OCI-LY7 (cell line): ENCODE measurements around the gene MICALL2. TPM values are rescaled to one million over a fixed set of nuclear protein-coding genes. Genes with fewer than 3 reads are reported as not detected.

Source experiments
- BruUV-seq: library from RNA; stranded (reverse); fragments of 400-500 nt; replicated peaks from 2 replicates; lab custom pipeline; 2021; lab: Mats Ljungman, UMichigan
- CTCF ChIA-PET: fragments of 300-600 bp; sonication (Branson Sonifier 250); formaldehyde crosslinking; loops from one replicate; lab custom pipeline; 2022; ENCODE audit warnings: antibody characterized with exemption; ENCODE audit not compliant: unreplicated experiment; lab: Charles Lee
- POLR2A ChIA-PET: fragments of 300-600 bp; sonication (Branson Sonifier 250); formaldehyde crosslinking; loops from one replicate; lab custom pipeline; 2022; ENCODE audit warnings: antibody characterized with exemption; lab: Charles Lee
- DNase-seq: peaks from one replicate; pipeline ENCODE4 v3.0.0-alpha.2; 2015; ENCODE audit warnings: low spot score
- H2AFZ ChIP-seq: fragments of 200-600 bp; sonication (generic), shearing (Covaris generic); 2 replicates; pipeline ENCODE4 v1.6.1; 2014; ENCODE audit warnings: mild to moderate bottlenecking, antibody characterized with exemption, low read length, moderate library complexity
- H3K27ac ChIP-seq: fragments of 200-600 bp; sonication (generic); 2 replicates; pipeline ENCODE4 v1.5.1; 2014; ENCODE audit warnings: mixed run types, low read depth, mild to moderate bottlenecking, moderate library complexity, low read length, inconsistent platforms; ENCODE audit not compliant: poor library complexity, severe bottlenecking
- H3K36me3 ChIP-seq: fragments of 200-600 bp; sonication (generic); 2 replicates; pipeline ENCODE4 v1.6.1; 2014; ENCODE audit warnings: mild to moderate bottlenecking, antibody characterized with exemption, low read length, moderate library complexity, mixed read lengths; ENCODE audit not compliant: insufficient read depth
- H3K4me1 ChIP-seq: fragments of 200-600 bp; sonication (generic); 2 replicates; pipeline ENCODE4 v1.5.1; 2014; ENCODE audit warnings: mild to moderate bottlenecking, low read length; ENCODE audit not compliant: insufficient read depth, poor library complexity, severe bottlenecking
- H3K4me2 ChIP-seq: fragments of 200-600 bp; sonication (generic); 2 replicates; pipeline ENCODE4 v1.6.1; 2014; ENCODE audit warnings: mild to moderate bottlenecking, low read length
- H3K4me3 ChIP-seq: fragments of 200-600 bp; sonication (generic); 2 replicates; pipeline ENCODE4 v1.5.1; 2014; ENCODE audit warnings: mild to moderate bottlenecking, low read depth, low read length; ENCODE audit not compliant: poor library complexity, severe bottlenecking
- H3K79me2 ChIP-seq: fragments of 200-600 bp; sonication (generic); 2 replicates; pipeline ENCODE4 v1.6.1; 2016; ENCODE audit warnings: low read depth, mild to moderate bottlenecking, low read length, moderate library complexity, mixed read lengths; ENCODE audit not compliant: insufficient read depth
- H3K9me2 ChIP-seq: fragments of 200-600 bp; sonication (generic); 2 replicates; pipeline ENCODE4 v1.6.1; 2016; ENCODE audit warnings: mild to moderate bottlenecking, low read length, mixed read lengths; ENCODE audit not compliant: insufficient read depth
- H3K9me3 ChIP-seq: fragments of 200-600 bp; sonication (generic); 2 replicates; pipeline ENCODE4 v1.6.1; 2014; ENCODE audit warnings: mild to moderate bottlenecking, mixed run types, low read length, mixed read lengths
- H4K20me1 ChIP-seq: fragments of 200-600 bp; sonication (generic); 2 replicates; pipeline ENCODE4 v1.6.1; 2014; ENCODE audit warnings: mild to moderate bottlenecking, antibody characterized with exemption, low read length, moderate library complexity, mixed read lengths; ENCODE audit not compliant: insufficient read depth
- EZH2phosphoT487 ChIP-seq: fragments of 200-600 bp; sonication (generic); IDR thresholded peaks from 2 replicates; pipeline ENCODE4 v1.6.1; 2018; ENCODE audit warnings: low read depth, borderline replicate concordance, mild to moderate bottlenecking, mixed run types, antibody characterized with exemption, low read length, moderate library complexity, mixed read lengths
- intact Hi-C: fragments of 100-400 bp; cut with micrococcal nuclease; formaldehyde crosslinking; loops from one replicate; pipeline ENCODE4 v1.10.0; 2022; ENCODE audit not compliant: unreplicated experiment
- total RNA-seq, 2 experiments: library from RNA; depleted of rRNA in 1 of 2; stranded (reverse); fragments of >200 nt in 1 of 2; shearing (Covaris generic) in 1 of 2; gene quantifications; 2 replicates each; pipeline ENCODE4 v1.2.3, GENCODE V29; 2014 to 2022
- TF ChIP-seq, protein P1 (sequence below): fragments of 200-600 bp; sonication (generic); conservative IDR thresholded peaks from 2 replicates; pipeline ENCODE4 v1.5.1; 2014; ENCODE audit warnings: mild to moderate bottlenecking, antibody characterized with exemption, low read length, moderate library complexity, mixed read lengths

Gene MICALL2
- total RNA-seq, 2 experiments from 2014 or later: 1.4 to 4.5 TPM

DNA sequence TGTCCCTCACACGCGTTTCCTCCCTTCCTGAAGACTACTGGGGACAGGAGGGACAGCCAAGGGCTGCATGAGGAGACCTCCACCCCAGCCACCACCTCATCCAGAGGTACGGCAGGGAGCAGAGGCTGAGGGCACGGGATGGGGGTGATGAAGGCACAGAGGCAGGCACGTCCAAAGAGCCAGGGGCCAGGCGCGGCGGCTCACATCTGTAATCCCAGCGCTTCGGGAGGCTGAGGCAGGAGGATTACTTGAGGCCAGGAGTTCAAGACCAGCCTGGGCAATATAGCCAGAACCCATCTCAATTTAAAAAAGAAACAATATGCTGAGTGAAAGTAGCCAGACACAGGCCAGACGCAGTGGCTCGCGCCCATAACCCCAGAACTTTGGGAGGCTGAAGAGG, 3.3 kb downstream of the MICALL2 start:
- no TSS peak for BruUV-seq
- Histone ChIP-seq H3K9me3 (no peaks in the 10 kb centered on the region), H4K20me1 (no peaks in the 10 kb centered on the region), H3K4me1 (peaks cover 20% of the 10 kb centered on the region), H3K4me2 (no peak overlapping the region), H3K79me2 (no peaks in the 10 kb centered on the region), H2AFZ (no peak overlapping the region), H3K4me3 (no peak overlapping the region), H3K27ac (no peak overlapping the region), H3K9me2 (no peaks in the 10 kb centered on the region), H3K36me3 (no peaks in the 10 kb centered on the region)
- ChIA-PET POLR2A (no interaction called here), CTCF (no interaction called here)
- no peak for DNase-seq
- no peak for TF ChIP-seq EZH2phosphoT487
- TF ChIP-seq, protein P1, sequence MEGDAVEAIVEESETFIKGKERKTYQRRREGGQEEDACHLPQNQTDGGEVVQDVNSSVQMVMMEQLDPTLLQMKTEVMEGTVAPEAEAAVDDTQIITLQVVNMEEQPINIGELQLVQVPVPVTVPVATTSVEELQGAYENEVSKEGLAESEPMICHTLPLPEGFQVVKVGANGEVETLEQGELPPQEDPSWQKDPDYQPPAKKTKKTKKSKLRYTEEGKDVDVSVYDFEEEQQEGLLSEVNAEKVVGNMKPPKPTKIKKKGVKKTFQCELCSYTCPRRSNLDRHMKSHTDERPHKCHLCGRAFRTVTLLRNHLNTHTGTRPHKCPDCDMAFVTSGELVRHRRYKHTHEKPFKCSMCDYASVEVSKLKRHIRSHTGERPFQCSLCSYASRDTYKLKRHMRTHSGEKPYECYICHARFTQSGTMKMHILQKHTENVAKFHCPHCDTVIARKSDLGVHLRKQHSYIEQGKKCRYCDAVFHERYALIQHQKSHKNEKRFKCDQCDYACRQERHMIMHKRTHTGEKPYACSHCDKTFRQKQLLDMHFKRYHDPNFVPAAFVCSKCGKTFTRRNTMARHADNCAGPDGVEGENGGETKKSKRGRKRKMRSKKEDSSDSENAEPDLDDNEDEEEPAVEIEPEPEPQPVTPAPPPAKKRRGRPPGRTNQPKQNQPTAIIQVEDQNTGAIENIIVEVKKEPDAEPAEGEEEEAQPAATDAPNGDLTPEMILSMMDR: no peak
- intact Hi-C loops: no loop called here

DNA sequence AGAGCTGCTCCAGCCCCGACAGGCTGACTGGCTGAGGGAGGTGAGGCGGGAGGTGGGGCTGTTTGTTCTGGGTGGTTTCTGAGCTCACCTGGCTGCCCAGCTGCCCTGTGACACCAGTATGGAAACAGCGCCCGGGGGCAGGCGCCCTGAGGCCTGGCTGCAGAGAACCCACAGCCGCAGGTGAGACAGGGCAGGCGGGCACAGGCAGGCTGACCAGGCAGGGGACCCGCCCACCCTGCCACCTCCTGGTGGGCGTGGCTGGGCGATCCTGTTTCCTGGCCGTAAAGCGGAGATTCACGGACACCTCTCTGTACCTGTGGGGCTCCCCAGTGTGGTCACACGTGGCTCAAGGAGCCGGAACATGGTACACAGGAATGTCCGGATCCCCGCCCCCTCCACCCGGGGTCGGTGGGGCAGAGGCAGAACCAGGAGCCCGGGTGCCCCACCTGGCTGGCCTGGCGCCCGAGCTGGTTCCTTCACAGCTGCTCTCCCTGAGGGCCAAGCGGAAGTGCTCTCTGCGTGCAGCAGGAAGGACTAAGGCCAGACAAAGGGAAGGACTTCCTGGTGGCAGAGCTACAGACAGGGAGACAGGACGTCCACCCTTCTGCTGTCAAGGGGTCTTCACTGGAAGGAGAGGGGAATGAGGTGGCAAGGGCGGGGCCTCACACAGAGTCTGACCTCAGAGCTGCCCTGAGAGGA, 3.9 kb downstream of the MICALL2 start:
- intact Hi-C loops: no loop called here
- ChIA-PET CTCF (interaction anchor here (0.6 kb wide), 1 partner anchor 14 kb away, joined by 3 read pairs; no protein-coding TSS in a partner anchor), POLR2A (no interaction called here)
- Histone ChIP-seq H3K4me2 (no peak overlapping the region), H3K27ac (no peak overlapping the region), H3K4me3 (no peak overlapping the region), H4K20me1 (no peaks in the 10 kb centered on the region), H3K9me3 (no peaks in the 10 kb centered on the region), H3K4me1 (peaks cover 20% of the 10 kb centered on the region), H3K36me3 (no peaks in the 10 kb centered on the region), H3K79me2 (no peaks in the 10 kb centered on the region), H2AFZ (no peak overlapping the region), H3K9me2 (no peaks in the 10 kb centered on the region)
- no peak for DNase-seq
- no peak for TF ChIP-seq EZH2phosphoT487
- TF ChIP-seq, protein P1: no peak
- BruUV-seq: no TSS peak

DNA sequence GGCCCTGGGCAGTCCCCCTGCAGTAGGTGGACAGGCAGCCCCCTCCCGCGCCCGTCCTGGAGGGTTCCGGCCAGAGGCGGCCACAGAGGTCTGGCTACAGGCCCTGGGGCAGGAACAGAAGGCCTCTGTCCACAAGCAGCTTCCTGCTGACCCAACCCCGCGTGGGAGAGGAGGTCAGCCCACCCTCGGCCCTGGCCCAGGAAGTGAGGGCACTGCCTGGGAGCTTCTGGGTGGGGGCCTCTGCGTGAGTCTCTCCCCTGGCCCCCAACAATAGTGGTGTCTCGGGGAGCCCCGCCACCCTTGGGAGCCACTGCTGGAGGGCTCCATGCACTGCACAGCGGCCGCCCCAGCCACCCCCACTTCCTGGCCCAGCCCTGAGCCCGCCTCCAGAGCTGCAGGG, 4.7 kb downstream of the MICALL2 start:
- POLR2A ChIA-PET: no interaction called here
- BruUV-seq: no TSS peak
- H3K27ac ChIP-seq: no peak overlapping the region
- peaks cover 15% of the 10 kb centered on the region for H3K4me1 ChIP-seq
- no peak for TF ChIP-seq EZH2phosphoT487
- TF ChIP-seq, protein P1: no peak
- H3K79me2 ChIP-seq: no peaks in the 10 kb centered on the region
- no peaks in the 10 kb centered on the region for H3K36me3 ChIP-seq
- intact Hi-C loops: no loop called here
- no peak overlapping the region for H3K4me2 ChIP-seq
- H3K4me3 ChIP-seq: no peak overlapping the region
- H3K9me3 ChIP-seq: no peaks in the 10 kb centered on the region
- no peaks in the 10 kb centered on the region for H4K20me1 ChIP-seq
- no peak overlapping the region for H2AFZ ChIP-seq
- H3K9me2 ChIP-seq: no peaks in the 10 kb centered on the region
- no peak for DNase-seq
- CTCF ChIA-PET: no interaction called here
